Suppressor macrophage treated with lipopolysaccharide for 4 hours (primary cell): Measurements from ENCODE around the gene TRIM52.
"Not testable (repeated sequence)": the region's sequence is repeated elsewhere in the genome, so short reads cannot be mapped to it uniquely, and the experiment has no call there.

Experiments used
- DNase-seq: peaks from one replicate; pipeline ENCODE4 v3.0.0-alpha.2; 2020

TRIM52 gene

GRCh38 chr5:181212080-181212479 is 48.9 kb downstream of the TRIM52 start:
- no peak for DNase-seq

DNA sequence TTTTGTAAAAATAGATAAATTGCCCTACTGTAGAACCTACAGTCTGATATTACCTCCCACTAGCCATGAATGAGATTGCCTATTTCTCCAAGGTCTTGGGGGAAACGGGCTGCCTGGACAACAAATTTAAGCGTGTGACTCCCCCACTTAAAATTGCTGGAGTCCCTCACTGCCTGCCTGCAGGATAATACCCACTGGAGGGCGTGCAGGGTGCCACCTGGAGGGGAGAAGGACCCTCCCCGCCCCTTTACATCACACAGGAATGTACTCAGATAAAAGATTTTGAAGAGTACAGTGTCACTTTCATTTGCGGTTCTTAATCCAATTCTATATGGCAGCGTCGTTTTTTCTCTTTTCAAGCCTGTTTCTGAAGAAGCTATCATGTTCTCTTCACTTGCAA is 49.7 kb downstream of the TRIM52 start:
- DNase-seq = no peak

DNA sequence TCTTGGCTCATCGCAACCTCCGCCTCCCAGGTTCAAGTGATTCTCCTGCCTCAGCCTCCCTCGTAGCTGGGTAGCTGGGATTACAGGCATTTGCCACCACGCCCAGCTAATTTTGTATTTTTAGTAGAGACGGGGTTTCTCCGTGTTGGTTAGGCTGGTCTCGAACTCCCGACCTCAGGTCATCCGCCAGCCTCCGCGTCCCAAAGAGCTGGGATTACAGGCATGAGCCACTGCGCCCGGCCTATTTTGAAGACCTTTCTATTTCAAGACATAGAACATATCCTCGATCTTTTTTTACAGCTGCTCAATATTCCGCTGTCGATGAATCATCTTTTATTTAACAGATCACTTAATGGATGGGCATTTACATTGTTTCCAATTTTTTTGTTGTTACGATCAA is 50.2 kb downstream of the TRIM52 start:
- not testable (repeated sequence) for DNase-seq

DNA sequence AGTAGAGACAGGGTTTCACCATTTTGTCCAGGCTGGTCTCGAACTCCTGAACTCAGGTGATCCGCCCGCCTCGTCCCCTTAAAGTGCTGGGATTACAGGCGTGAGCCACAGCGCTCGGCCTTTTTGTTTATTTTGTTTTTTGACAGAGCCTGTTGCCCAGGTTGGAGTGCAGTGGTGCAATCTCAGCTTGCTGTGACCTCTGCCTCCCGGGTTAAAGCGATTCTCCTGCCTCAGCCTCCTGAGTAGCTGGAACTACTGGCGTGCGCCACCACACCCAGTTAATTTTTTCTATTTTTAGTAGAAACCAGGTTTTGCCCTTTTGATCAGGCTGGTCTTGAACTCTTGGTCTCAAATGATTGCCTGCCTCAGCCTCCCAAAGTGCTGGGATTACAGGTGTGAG is 50.8 kb downstream of the TRIM52 start:
- DNase-seq = not testable (repeated sequence)

DNA sequence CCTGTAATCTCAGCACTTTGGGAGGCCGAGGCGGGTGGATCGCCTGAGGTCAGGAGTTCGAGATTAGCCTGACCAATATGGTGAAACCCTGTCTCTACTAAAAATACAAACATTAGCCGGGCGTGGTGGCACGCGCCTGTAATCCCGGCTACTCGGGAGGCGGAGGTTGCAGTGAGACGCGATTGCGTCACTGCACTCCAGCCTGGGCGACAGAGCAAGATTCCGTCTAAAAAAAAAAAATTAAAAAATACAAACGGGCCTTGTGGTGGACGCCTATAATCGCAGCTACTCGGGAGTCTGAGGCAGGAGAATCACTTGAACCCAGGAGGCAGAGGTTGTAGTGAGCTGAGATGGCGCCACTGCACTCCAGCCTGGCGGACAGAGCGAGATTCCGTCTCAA is 51.9 kb downstream of the TRIM52 start:
- DNase-seq = not testable (repeated sequence)

- no peak for DNase-seq
These were observed 53.0 kb downstream of the TRIM52 start for GRCh38 chr5:181207960-181208253.

- peak; percentile 88 for DNase-seq
These were observed 53.6 kb downstream of the TRIM52 start for GRCh38 chr5:181207214-181207959.

DNA sequence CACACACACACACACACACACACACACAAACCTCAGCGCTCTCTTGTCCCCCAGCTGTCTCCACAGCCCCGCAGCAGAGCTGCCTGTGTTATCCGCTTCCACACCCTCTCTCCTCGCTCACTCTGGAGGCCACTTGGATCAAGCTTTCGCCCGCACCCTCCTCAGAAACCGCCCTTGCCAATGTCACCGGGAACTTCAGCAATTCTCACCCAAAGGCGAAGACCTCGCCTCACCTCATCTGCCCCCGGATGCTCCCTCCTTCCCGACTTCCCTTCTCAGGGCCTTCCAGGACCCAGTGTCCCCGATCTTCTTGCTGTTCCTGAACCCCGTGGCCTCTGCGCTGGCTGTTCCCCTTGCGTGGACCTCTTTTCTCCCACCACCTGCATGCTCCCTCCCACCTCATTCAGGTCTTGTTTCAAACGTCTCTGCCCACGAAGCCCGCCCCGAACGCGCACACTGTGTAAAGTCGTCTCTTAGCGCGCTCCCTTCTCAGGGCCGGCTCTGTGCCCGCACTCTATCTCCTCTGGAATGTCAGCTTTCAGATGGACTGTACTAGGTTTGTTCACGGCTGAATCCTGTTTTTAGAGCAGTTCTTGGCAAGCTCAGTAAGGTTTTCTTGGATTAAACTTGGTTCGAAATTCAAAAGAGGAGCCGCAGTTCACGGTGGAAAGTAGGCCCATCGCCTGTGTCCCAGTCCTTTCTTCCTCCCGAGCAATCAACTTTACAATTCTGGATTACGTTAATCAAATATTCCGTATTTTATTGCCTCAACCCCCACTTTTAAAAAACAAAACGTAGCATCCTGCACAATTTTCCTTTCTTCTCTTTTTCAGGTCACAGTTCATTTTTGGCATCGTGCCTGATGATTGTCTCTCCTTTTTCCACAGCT is 54.9 kb downstream of the TRIM52 start:
- DNase-seq = no peak
